Placental pericyte (primary cell): ENCODE data around the gene FCN3. TPM values are rescaled to one million over a fixed set of nuclear protein-coding genes. Genes with fewer than 3 reads are reported as not detected.

Source experiments
- small RNA-seq: library from RNA; depleted of rRNA; stranded (forward); fragments of <200 nt; gene quantifications from one replicate; pipeline ENCODE3, GENCODE V24; 2012; ENCODE audit warnings: low replicate concordance
- total RNA-seq: library from RNA; depleted of rRNA; stranded (reverse); fragments of >200 nt; gene quantifications from 2 replicates; pipeline ENCODE4 v1.2.3, GENCODE V29; 2012

The FCN3 gene
- not detected in 2 replicates for total RNA-seq

GRCh38 chr1:27374362-27375086, at the start of gene FCN3:
Gene FCN3, minus strand, starts transcription at chr1:27374824. Its CDS starts 6 bp downstream, at chr1:27374818.

GRCh38 chr1:27392096-27392777, 17.6 kb upstream of the FCN3 start, which contains the start of gene GPR3:
Gene GPR3, plus strand, starts transcription at chr1:27392622. Its CDS starts 1,177 bp downstream, at chr1:27393799.

GRCh38 chr1:27383039-27383605, 8.5 kb upstream of the FCN3 start, which contains the start of gene CD164L2:
Gene CD164L2, minus strand, starts transcription at chr1:27383333. Its CDS starts 94 bp downstream, at chr1:27383239.

GRCh38 chr1:27366411-27367159, 8.0 kb downstream of the FCN3 start, which contains the start of gene MAP3K6:
Gene MAP3K6, minus strand, starts transcription at chr1:27366961. Its CDS starts 364 bp downstream, at chr1:27366597.

GRCh38 chr1:27341525-27342252, 32.9 kb downstream of the FCN3 start, which contains the start of gene SYTL1:
Gene SYTL1, plus strand, starts transcription at chr1:27342022. Its CDS starts 3,313 bp downstream, at chr1:27345335.

GRCh38 chr1:27321813-27322568, 52.6 kb downstream of the FCN3 start, which contains the start of gene TMEM222:
Gene TMEM222, plus strand, starts transcription at chr1:27322163. Its CDS starts 35 bp downstream, at chr1:27322198.

Small RNA genes lying within 50 kb of the gene (small RNA-seq; reads per million reads assigned to genes)
- 1.4 reads per million, percentile 58 among the genes with 10 or more reads in this experiment for gene RNU6-48P

Other genes with a start within 250 kb of the FCN3 start
- gene SLC9A1, start 219.7 kb downstream of the FCN3 start, total RNA-seq, result 13.7 and 28.0 TPM in 2 replicates
- gene WDTC1, start 140.2 kb downstream of the FCN3 start, total RNA-seq, result 23.4 and 24.6 TPM in 2 replicates
- gene TMEM222, start 52.7 kb downstream of the FCN3 start, total RNA-seq, result 31.6 and 39.8 TPM in 2 replicates
- gene SYTL1, start 32.8 kb downstream of the FCN3 start, total RNA-seq, result 0.44 TPM in 1 of 2 replicates, not detected in the other
- 6.1 and 22.0 TPM in 2 replicates for gene MAP3K6, start 7.9 kb downstream of the FCN3 start, total RNA-seq
- gene CD164L2, start 8.5 kb upstream of the FCN3 start, total RNA-seq, result not detected in 2 replicates
- 0.44 and 2.9 TPM in 2 replicates for gene GPR3, start 17.8 kb upstream of the FCN3 start, total RNA-seq
- 23.0 and 23.3 TPM in 2 replicates for gene WASF2, start 115.3 kb upstream of the FCN3 start, total RNA-seq
- 9.8 and 15.3 TPM in 2 replicates for gene AHDC1, start 229.3 kb upstream of the FCN3 start, total RNA-seq